ENCODE results near the gene SLC28A3. TPM values are rescaled to one million over a fixed set of nuclear protein-coding genes. Genes with fewer than 3 reads are reported as not detected.

SLC28A3 gene
- total and polyA plus RNA-seq, 2 of the 8 experiments (the other 6 are each of a cell fraction or from before 2014, with no cell fraction given): 0.02 TPM; not detected in 1

- Histone ChIP-seq H3K9me3 (ENCODE audit: insufficient read depth in 2 of 2, low read depth in 1 of 2, low read length in 1 of 2) (no peaks in the 10 kb centered on the region), H4K8ac (ENCODE audit: extremely low read depth, insufficient read depth, low read length) (no peak overlapping the region), H3K4ac (replicated peaks; ENCODE audit: insufficient read length, low read depth, low read length) (no peak overlapping the region), H3K4me1 (replicated peaks in 1 of 4; ENCODE audit: control insufficient read depth in 3 of 4, insufficient read depth in 4 of 4, low read length in 3 of 4) (no peaks in the 10 kb centered on the region; a peak in 1 of 7 replicates), H3K27ac (ENCODE audit: low read depth, low read length) (no peak overlapping the region), H3K23ac (ENCODE audit: insufficient read length) (no peak overlapping the region), H3K9ac (replicated peaks in 1 of 4; ENCODE audit: extremely low read depth in 1 of 4, low read depth in 3 of 4, low read length in 3 of 4) (no peak overlapping the region), H4K91ac (replicated peaks; ENCODE audit: insufficient read length, low read length) (no peak overlapping the region), H2BK120ac (replicated peaks; ENCODE audit: low read depth, low read length) (no peak overlapping the region), H3K18ac (ENCODE audit: extremely low read depth, low read length) (no peak overlapping the region), H4K20me1 (replicated peaks in 1 of 2; ENCODE audit: control insufficient read depth in 1 of 2, insufficient read depth in 2 of 2, low read length in 2 of 2) (no peaks in the 10 kb centered on the region), H2AFZ (ENCODE audit: low read length) (no peak overlapping the region), H2BK15ac (ENCODE audit: low read length) (no peak overlapping the region), H2BK20ac (ENCODE audit: low read length) (no peak overlapping the region), H2BK5ac (ENCODE audit: low read depth, low read length) (no peak overlapping the region), H3K23me2 (ENCODE audit: low read depth, low read length) (no peaks in the 10 kb centered on the region), H3K79me1 (ENCODE audit: low read depth, low read length) (no peaks in the 10 kb centered on the region), H3K27me3 (replicated peaks in 1 of 4; ENCODE audit: control insufficient read depth in 3 of 4, extremely low read depth in 1 of 4, insufficient read depth in 3 of 4, low read length in 3 of 4) (no peaks in the 10 kb centered on the region), H3K36me3 (ENCODE audit: control insufficient read depth in 2 of 4, insufficient read depth in 4 of 4, low read length in 3 of 4) (no peaks in the 10 kb centered on the region), H4K5ac (ENCODE audit: insufficient read length, low read depth, low read length) (no peak overlapping the region), H2AK5ac (ENCODE audit: low read depth, low read length) (no peak overlapping the region), H3K14ac (ENCODE audit: insufficient read length) (no peak overlapping the region), H3K56ac (replicated peaks; ENCODE audit: insufficient read length, low read depth, low read length) (no peak overlapping the region), H3K4me3 (ENCODE audit: extremely low read depth in 1 of 4, insufficient read depth in 2 of 4, low read depth in 3 of 4, low read length in 4 of 4) (no peak overlapping the region), H3K4me2 (ENCODE audit: insufficient read depth in 1 of 2, low read depth in 2 of 2, low read length in 2 of 2) (no peak overlapping the region), H2BK12ac (ENCODE audit: low read depth, low read length) (no peak overlapping the region), H3K79me2 (ENCODE audit: control insufficient read depth in 1 of 2, insufficient read depth in 2 of 2, low read length in 2 of 2) (no peaks in the 10 kb centered on the region)
- FAIRE-seq (no peak), DNase-seq (ENCODE audit: low read depth in 1 of 2, low spot score in 2 of 2) (no peak)
- ChIA-PET POLR2A (ENCODE audit: partially characterized antibody) (interaction anchor here (0.7 kb wide), 1 partner anchor 340 kb away, joined by 3 read pairs; the partner anchor contains the start of genes HNRNPK and RMI1), CTCF (ENCODE audit: partially characterized antibody) (interaction anchor here (0.5 to 2.0 kb wide), 2 partner anchors 26 to 1503 kb away, joined by 3 to 10 read pairs; no protein-coding TSS in a partner anchor)
- WGBS, 2 experiments (ENCODE audit: extremely low coverage in 1 of 2, insufficient coverage in 1 of 2, insufficient read length in 1 of 2, insufficient replicate concordance in 2 of 2, low coverage in 1 of 2, low lambda C conversion rate in 2 of 2, missing lambda C conversion rate in 1 of 2): 86% methylated on average over 1 of the region's 1 CpG; no CpG with 5 or more reads in 1 of the 2 experiments
- TF ChIP-seq PHF8 (conservative IDR thresholded peaks at IDR 0.05; ENCODE audit: low read depth, low read length) (no peak), SUZ12 (IDR thresholded peaks at IDR 0.05; ENCODE audit: low read length) (no peak), RAD21 (IDR thresholded peaks at IDR 0.05 in 1 of 2, conservative IDR thresholded peaks at IDR 0.05 in 1 of 2; ENCODE audit: low read depth in 2 of 2, low read length in 2 of 2) (no peak), CREB1 (IDR thresholded peaks at IDR 0.05) (no peak), GTF2F1 (IDR thresholded peaks at IDR 0.05; ENCODE audit: borderline replicate concordance, low read depth, low read length) (no peak), TCF12 (IDR thresholded peaks at IDR 0.05; ENCODE audit: low read depth, low read length) (no peak), POLR2AphosphoS5 (IDR thresholded peaks at IDR 0.05; ENCODE audit: low read depth, low read length) (no peak), KDM4A (IDR thresholded peaks at IDR 0.05; ENCODE audit: low read depth, low read length, severe bottlenecking) (no peak), POLR2A (IDR thresholded peaks at IDR 0.05; ENCODE audit: control extremely low read depth in 1 of 2, low read depth in 2 of 2, low read length in 2 of 2) (no peak), JUN (IDR thresholded peaks at IDR 0.05; ENCODE audit: low read depth, low read length) (no peak), RNF2 (IDR thresholded peaks at IDR 0.05; ENCODE audit: borderline replicate concordance, low read depth, low read length, missing control alignments, poor library complexity, severe bottlenecking) (no peak), RXRA (IDR thresholded peaks at IDR 0.05; ENCODE audit: insufficient read depth, low read depth, low read length) (no peak), TAF1 (IDR thresholded peaks at IDR 0.05; ENCODE audit: low read depth, low read length) (no peak), SIN3A (conservative IDR thresholded peaks at IDR 0.05 in 1 of 2, IDR thresholded peaks at IDR 0.05 in 1 of 2; ENCODE audit: low read depth in 1 of 2, low read length in 2 of 2) (no peak), BRCA1 (IDR thresholded peaks at IDR 0.05; ENCODE audit: low read depth, low read length) (no peak)
Measured at GRCh38 chr9:84320231-84320630, 20.3 kb downstream of the SLC28A3 start.
